NCI-H1436 treated with DMSO at 0.1 percent for 48 hours (cell line): ENCODE data around the gene DDX11.
A peak's percentile ranks its signal among the peaks of the same experiment; 100 is the strongest.
"Not testable (repeated sequence)": the region's sequence is repeated elsewhere in the genome, so short reads cannot be mapped to it uniquely, and the experiment has no call there.

Experiments
- DNase-seq: peaks from one replicate; lab custom pipeline; 2025; lab: John Stamatoyannopoulos, UW

DDX11 gene

GRCh38 chr12:31067656-31068055 lies 6.0 kb upstream of the DDX11 start:
- not testable (repeated sequence) for DNase-seq

- not testable (repeated sequence) for DNase-seq
Measured at GRCh38 chr12:31070971-31071740, 2.5 kb upstream of the DDX11 start.

- DNase-seq = not testable (repeated sequence)
Measured at GRCh38 chr12:31072962-31073361, 698 bp upstream of the DDX11 start.

GRCh38 chr12:31074333-31074874 lies 744 bp downstream of the DDX11 start:
- not testable (repeated sequence) for DNase-seq

GRCh38 chr12:31076150-31076549 lies 2.5 kb downstream of the DDX11 start:
- DNase-seq = not testable (repeated sequence)

- not testable (repeated sequence) for DNase-seq
Measured at GRCh38 chr12:31077095-31077494, 3.4 kb downstream of the DDX11 start.

- not testable (repeated sequence) for DNase-seq
Measured at GRCh38 chr12:31077998-31078397, 4.3 kb downstream of the DDX11 start.

- not testable (repeated sequence) for DNase-seq
Measured at GRCh38 chr12:31079421-31079820, 5.8 kb downstream of the DDX11 start.

GRCh38 chr12:31080221-31080620 lies 6.6 kb downstream of the DDX11 start:
- peak; percentile 3 for DNase-seq

GRCh38 chr12:31081274-31081673 lies 7.6 kb downstream of the DDX11 start:
- not testable (repeated sequence) for DNase-seq

- DNase-seq = not testable (repeated sequence)
Measured at GRCh38 chr12:31084241-31084640, 10.6 kb downstream of the DDX11 start.

GRCh38 chr12:31086032-31086431 lies 12.4 kb downstream of the DDX11 start:
- DNase-seq = not testable (repeated sequence)

- not testable (repeated sequence) for DNase-seq
Measured at GRCh38 chr12:31087486-31087885, 13.8 kb downstream of the DDX11 start.

- DNase-seq = not testable (repeated sequence)
Measured at GRCh38 chr12:31087956-31088355, 14.3 kb downstream of the DDX11 start.

- DNase-seq = no peak
Measured at GRCh38 chr12:31089072-31089471, 15.4 kb downstream of the DDX11 start.

GRCh38 chr12:31091629-31092028 lies 18.0 kb downstream of the DDX11 start:
- DNase-seq = not testable (repeated sequence)

GRCh38 chr12:31092718-31093117 lies 19.1 kb downstream of the DDX11 start:
- DNase-seq = not testable (repeated sequence)

GRCh38 chr12:31095080-31095860 lies 21.6 kb downstream of the DDX11 start:
- DNase-seq = not testable (repeated sequence)

GRCh38 chr12:31096251-31097065 lies 22.8 kb downstream of the DDX11 start:
- not testable (repeated sequence) for DNase-seq

GRCh38 chr12:31097819-31098218 lies 24.2 kb downstream of the DDX11 start:
- DNase-seq = not testable (repeated sequence)

GRCh38 chr12:31098363-31098762 lies 24.7 kb downstream of the DDX11 start:
- DNase-seq = not testable (repeated sequence)

- not testable (repeated sequence) for DNase-seq
Measured at GRCh38 chr12:31098771-31099170, 25.1 kb downstream of the DDX11 start.
